GM21717 (cell line): Measurements from ENCODE around the gene KIAA0930.

Experiments
- ATAC-seq: cut with Tn5 transposase; IDR thresholded peaks from one replicate; pipeline ENCODE4 v1.9.1; 2021; ENCODE audit warnings: mild to moderate bottlenecking, moderate library complexity; ENCODE audit not compliant: unreplicated experiment

KIAA0930 gene

GRCh38 chr22:45238076-45238956, 2.4 kb downstream of the KIAA0930 start:
- no peak for ATAC-seq

- no peak for ATAC-seq
Measured at GRCh38 chr22:45237065-45237990, 3.4 kb downstream of the KIAA0930 start.

DNA sequence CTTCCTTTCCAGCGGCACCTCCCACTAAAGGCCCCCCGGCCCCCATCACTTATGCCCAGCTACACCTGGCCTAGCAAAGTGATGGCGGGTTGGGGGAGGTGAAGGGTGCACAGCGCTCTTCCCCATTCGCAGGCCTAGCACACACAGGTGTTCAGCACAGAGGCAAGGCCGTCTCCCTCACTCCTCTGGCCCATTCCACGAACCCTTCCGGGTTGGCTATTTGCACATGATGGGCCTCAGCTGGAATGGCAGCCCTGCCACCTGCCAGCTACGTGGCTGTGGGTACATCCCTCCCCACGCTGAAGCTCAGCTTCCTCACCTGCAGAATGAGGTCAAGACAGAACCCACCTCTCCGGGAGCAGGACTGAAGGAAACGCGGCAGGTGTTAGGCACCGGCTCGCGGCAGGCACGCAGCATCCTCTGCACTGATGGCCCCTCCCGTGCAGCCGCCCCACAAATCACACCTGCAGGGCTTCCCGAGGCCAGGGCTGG, 4.8 kb downstream of the KIAA0930 start:
- ATAC-seq: no peak

GRCh38 chr22:45235101-45235777, 5.5 kb downstream of the KIAA0930 start:
- ATAC-seq: peak; percentile 75

- no peak for ATAC-seq
Measured at GRCh38 chr22:45233827-45234226, 6.9 kb downstream of the KIAA0930 start.

DNA sequence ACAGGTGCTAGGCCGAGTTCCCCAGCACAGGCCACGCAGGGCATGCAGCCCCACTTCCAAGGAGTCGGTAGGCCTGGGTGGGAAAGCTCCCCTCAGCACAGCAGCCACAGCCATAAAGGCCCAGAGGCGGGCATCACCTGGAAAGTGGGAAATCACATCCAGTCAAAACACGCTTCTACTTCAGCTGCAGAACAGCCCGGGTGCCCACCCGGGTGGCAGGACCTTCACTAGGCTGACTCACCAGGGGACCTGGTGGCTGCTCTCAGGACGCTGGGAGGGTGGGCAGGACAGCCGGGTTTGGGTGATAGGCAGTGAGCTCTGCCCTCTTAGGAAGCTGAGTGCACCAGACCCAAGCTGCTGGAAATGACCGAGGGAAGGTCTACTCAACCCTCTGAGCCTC, 7.3 kb downstream of the KIAA0930 start:
- ATAC-seq: no peak

- ATAC-seq: no peak
Measured at GRCh38 chr22:45231293-45231692, 9.4 kb downstream of the KIAA0930 start.

- ATAC-seq: no peak
Measured at GRCh38 chr22:45230026-45230721, 10.5 kb downstream of the KIAA0930 start.

DNA sequence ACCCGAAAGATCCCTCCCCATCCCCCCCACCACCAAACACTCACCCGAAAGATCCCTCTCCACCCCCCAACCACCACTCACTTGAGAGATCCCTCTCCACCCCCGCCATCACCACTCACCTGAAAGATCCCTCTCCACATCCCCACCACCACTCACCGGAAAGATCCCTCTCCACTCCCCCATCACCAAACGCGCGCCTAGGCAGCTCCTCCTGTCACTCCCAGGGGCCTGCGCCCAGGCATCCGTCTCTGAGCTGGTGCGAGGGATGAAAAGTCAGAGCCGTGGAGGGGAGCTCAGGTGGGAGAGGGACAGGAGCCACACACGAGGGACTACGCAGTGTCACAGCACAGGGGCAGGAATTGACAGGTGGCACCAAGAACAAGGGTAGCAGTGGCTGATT, 11.5 kb downstream of the KIAA0930 start:
- ATAC-seq: no peak

DNA sequence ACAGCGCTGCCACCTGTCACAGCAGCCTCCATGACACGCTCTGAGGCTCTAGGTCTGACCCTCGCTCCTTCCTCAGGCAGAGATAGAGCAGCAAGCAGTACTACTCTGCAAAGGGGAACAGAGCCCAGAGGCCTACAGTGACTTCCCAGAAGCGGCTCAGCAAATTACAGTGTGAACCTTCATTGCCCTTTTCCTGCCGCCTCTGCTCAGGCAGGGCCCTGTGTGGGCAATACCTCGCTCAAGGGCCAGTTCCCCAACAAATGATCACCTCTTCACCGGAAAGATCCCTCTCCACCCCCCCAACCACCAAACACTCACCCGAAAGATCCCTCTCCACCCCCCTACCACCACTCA, 12.3 kb downstream of the KIAA0930 start:
- no peak for ATAC-seq

DNA sequence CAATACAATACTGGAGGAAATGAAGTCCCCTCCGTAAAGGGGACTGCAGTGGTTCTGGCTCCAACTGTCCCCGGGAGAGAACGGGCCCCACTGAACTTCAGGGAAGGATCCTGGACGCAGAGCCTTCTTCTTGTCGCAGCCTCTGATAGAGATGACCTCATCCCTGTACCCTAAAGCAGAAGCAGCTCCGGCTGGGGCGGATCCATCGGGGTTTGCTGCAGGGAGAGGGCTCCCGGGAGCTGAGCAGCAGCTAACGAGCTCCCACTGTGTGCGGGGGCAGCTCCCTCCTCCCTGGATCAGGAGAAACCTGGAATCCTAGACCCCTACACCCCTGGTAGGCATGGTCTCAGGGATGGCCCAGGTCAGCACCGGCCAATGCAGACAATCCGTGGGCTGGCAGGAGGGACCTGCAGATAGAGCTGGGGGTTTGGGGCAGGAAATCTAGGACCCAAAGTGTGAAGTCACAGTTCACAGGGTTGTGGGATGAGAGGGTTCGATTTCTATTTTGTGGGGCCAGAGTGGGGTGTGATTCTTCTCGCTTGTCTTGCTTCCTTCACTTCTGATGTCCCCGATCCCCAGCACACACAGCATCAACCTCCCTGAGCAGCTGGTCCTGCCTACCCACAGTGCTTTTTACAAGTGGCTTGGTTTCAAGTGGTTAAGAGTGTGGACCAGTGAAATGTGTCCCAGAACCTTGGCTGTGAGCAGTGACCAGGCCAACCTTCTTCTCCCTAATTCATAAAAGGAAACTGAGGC, 12.9 kb downstream of the KIAA0930 start:
- ATAC-seq: no peak

DNA sequence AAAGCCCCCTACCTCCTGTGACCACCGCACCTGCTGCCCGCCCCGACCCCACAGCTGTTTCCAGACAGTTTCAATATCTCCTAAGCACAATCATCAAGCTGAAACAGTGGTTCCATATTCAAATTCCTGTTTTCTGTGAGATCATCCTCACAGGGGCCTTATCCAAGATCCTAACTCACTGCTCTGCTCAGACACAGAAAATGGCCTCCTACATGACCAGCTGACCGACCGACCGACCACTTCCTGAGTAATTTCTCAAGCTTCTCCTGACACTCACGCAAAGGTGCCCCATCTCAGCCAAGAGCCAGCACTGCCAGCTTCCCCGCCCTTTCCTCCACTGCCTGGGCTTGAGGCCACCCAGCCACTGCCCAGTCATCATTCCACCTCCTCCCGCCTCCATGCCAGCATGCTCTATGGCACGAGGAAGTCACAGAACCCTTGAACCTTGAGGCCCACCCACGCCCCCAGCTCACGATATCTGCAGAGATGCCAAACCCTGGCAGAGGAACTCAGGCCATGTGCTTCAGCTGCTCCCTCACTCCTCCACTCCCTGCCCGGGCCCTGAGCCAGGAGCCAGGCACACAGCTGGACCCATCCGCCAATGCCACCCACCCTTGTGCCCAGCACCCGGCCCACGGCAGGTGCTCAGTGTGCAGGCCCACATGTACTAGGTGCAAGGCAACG, 14.0 kb downstream of the KIAA0930 start:
- ATAC-seq: no peak

- no peak for ATAC-seq
Measured at GRCh38 chr22:45225732-45226502, 14.8 kb downstream of the KIAA0930 start.

- ATAC-seq: no peak
Measured at GRCh38 chr22:45224988-45225731, 15.5 kb downstream of the KIAA0930 start.

DNA sequence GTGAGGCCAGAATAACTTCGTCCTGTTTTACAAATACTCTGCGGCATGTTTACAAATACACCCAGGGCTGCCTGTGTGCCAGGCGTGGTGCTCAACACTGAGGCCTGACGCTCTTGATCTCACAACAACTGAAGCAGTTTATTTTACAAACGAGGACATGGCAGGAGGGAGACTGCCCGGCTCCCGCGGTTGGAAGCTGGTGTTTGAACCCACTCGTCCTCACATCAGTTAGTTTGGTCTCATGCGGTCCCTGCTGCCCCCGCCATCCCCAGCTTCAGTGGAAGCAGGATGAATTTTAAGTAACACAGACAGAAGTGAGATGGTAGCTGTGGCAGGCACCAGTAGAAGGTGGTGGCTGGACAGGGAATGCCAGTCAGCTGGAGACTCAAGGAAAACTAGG, 16.4 kb downstream of the KIAA0930 start:
- no peak for ATAC-seq

GRCh38 chr22:45223304-45224117, 17.2 kb downstream of the KIAA0930 start:
- no peak for ATAC-seq

- no peak for ATAC-seq
Measured at GRCh38 chr22:45221201-45221600, 19.5 kb downstream of the KIAA0930 start.
